AG09309 (cell line): Measurements from ENCODE around the gene RPS6KA2.

Experiments
- DNase-seq: peaks from one replicate; pipeline ENCODE4 v3.0.0-alpha.2; 2010; ENCODE audit warnings: low read depth
- H3K4me3 ChIP-seq: 2 replicates; pipeline ENCODE4 v1.5.1; 2011; ENCODE audit warnings: mild to moderate bottlenecking, low read depth, low read length, moderate library complexity; ENCODE audit not compliant: control insufficient read depth
- CTCF ChIP-seq: IDR thresholded peaks from 2 replicates; pipeline ENCODE4 v1.5.1; 2011; ENCODE audit warnings: mild to moderate bottlenecking, low read depth, low read length, inconsistent platforms; ENCODE audit not compliant: insufficient read depth, control insufficient read depth; ENCODE audit errors: missing control alignments

The RPS6KA2 gene

GRCh38 chr6:166650824-166651807, 24.1 kb upstream of the RPS6KA2 start:
- no peak for DNase-seq

GRCh38 chr6:166650047-166650446, 23.0 kb upstream of the RPS6KA2 start:
- no peak overlapping the region for H3K4me3 ChIP-seq
- no peak for TF ChIP-seq CTCF

More at GRCh38 chr6:166650824-166651807, 24.1 kb upstream of the RPS6KA2 start:
- no peak overlapping the region for H3K4me3 ChIP-seq
- TF ChIP-seq CTCF, result no peak

DNA sequence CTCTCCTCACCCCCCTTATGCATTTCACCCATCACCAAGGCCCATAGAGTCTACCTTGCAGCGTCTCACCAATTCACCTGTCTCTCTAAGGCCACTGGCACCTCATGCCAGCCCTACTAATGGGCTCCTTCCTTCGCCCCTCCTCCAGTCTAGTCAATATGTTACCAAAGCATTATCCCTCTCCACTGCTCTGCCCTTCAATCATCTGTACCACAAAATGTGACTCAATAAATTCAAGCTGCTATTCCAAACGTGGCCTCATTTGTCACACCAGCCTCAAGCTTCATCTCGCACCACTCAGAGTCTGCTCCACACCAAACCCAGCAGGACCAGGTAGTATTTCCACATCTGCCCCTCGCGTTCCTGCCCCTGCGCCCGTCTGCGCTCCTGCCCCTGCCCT, 21.8 kb upstream of the RPS6KA2 start:
- no peak for DNase-seq
- H3K4me3 ChIP-seq, result no peak overlapping the region
- TF ChIP-seq CTCF, result no peak

More at GRCh38 chr6:166650047-166650446, 23.0 kb upstream of the RPS6KA2 start:
- no peak for DNase-seq

DNA sequence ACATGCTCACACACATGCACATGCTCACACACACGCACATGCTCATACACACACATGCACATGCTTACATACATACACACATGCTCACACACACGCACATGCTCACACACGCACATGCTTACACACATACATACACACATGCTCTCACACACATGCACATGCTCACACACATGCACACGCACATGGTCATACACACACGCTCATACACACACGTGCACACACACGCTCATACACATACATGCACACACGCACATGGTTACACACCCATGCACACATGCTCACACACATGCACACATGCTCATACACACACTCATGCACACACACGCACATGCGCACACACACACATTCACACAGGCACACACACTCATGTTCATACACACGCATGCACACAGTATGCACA, 20.8 kb upstream of the RPS6KA2 start:
- TF ChIP-seq CTCF, result no peak
- DNase-seq, result no peak
- no peak overlapping the region for H3K4me3 ChIP-seq

DNA sequence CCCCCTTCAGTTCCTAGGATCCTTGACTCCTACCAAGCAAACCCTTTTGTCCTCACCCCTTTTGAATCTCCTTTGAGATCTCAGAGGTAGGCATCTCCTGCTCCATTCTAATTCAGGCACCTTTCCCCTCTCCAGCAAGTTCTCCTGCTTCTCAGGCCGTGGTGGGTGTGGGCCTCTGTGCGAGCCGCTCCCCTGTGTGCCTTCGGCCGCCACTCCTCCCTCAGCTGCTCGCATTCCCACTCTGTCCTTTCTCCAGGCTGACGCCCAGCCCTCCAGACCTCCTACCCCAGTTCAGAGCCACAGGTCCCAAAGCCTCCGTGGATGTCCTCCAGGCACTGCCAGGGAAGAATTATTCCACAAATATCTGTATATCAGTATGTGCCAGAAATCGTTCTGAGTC, 19.7 kb upstream of the RPS6KA2 start:
- DNase-seq, result no peak
- H3K4me3 ChIP-seq, result no peak overlapping the region
- TF ChIP-seq CTCF, result no peak

- H3K4me3 ChIP-seq, result no peak overlapping the region
- TF ChIP-seq CTCF, result no peak
Measured at GRCh38 chr6:166645896-166646295, 18.8 kb upstream of the RPS6KA2 start.

More at GRCh38 chr6:166645896-166646295, 18.8 kb upstream of the RPS6KA2 start:
- DNase-seq, result no peak
